Mammary epithelial cell (primary cell): ENCODE data around the gene NUP214.

Experiments used
- CTCF ChIP-seq, 2 donors: IDR thresholded peaks in 1 of 2; conservative IDR thresholded peaks in 1 of 2; 2 replicates each; pipeline ENCODE4 v1.5.1; 2011 to 2012; ENCODE audit warnings: inconsistent platforms in 2 of 2, low read length in 2 of 2, mild to moderate bottlenecking in 2 of 2, control low read depth in 1 of 2, low read depth in 1 of 2; ENCODE audit not compliant: insufficient read depth in 1 of 2; ENCODE audit errors: extremely low read depth in 1 of 2
- EZH2 ChIP-seq: IDR thresholded peaks from 2 replicates; pipeline ENCODE4 v1.6.1; 2012; ENCODE audit warnings: low read length, inconsistent platforms, borderline replicate concordance

- TF ChIP-seq CTCF (conservative IDR thresholded peaks at IDR 0.05 in 1 of 2, IDR thresholded peaks at IDR 0.05 in 1 of 2; ENCODE audit: extremely low read depth in 1 of 2, insufficient read depth in 1 of 2, low read depth in 1 of 2, low read length in 2 of 2) (no peak), EZH2 (no peak)
Observed at GRCh38 chr9:131277287-131277909, 152.0 kb downstream of the NUP214 start.
